NCI-H2227 (cell line): Measurements from ENCODE around the gene CHN1.

Source experiments
- DNase-seq: peaks from one replicate; lab custom pipeline; 2025; ENCODE audit not compliant: unreplicated experiment; lab: John Stamatoyannopoulos, UW

CHN1 gene

GRCh38 chr2:174772472-174772801 lies 232.7 kb downstream of the CHN1 start:
- DNase-seq: no peak

GRCh38 chr2:174771631-174772471 lies 233.3 kb downstream of the CHN1 start:
- peak; percentile 87 for DNase-seq

GRCh38 chr2:174771136-174771535 lies 234.0 kb downstream of the CHN1 start:
- no peak for DNase-seq

DNA sequence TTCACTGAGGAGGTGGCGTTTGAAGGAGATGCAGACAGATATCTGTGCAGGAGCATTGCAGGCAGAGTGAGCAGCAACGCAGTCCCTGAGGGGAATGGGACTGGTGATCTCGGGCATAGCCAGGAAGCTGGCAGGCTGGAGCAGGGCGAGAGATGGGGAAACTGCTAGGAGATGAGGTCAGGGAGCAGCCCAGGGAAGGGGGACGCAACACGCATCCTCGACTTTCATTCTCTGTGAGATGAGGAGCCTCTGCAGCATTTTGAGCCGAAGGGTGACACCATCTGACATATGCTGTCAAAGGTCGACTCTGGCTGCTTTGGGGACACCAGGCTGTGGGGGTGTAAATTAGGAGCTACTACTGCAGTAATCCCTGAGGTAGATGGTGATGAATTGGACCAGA lies 236.6 kb downstream of the CHN1 start:
- DNase-seq: no peak

GRCh38 chr2:174766271-174766670 lies 238.9 kb downstream of the CHN1 start:
- no peak for DNase-seq

DNA sequence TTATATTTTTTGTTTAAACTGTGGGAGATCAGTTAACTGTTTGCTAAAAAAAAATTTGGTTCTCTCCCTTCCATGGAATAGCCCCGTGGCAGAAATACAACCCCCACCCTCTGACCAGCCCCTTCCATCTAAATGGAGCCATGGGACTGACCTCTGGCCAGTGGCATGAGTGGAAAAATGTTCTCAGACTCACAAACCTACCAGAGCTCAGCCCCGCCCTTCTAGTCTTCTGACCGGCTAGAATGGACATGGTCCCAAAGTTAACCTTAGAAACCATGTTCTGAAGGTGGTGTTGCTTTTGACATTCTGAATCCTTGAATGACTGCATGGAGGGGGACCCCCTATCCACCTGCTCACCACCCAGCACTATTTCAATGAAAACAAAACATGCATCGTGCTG lies 239.6 kb downstream of the CHN1 start:
- no peak for DNase-seq

DNA sequence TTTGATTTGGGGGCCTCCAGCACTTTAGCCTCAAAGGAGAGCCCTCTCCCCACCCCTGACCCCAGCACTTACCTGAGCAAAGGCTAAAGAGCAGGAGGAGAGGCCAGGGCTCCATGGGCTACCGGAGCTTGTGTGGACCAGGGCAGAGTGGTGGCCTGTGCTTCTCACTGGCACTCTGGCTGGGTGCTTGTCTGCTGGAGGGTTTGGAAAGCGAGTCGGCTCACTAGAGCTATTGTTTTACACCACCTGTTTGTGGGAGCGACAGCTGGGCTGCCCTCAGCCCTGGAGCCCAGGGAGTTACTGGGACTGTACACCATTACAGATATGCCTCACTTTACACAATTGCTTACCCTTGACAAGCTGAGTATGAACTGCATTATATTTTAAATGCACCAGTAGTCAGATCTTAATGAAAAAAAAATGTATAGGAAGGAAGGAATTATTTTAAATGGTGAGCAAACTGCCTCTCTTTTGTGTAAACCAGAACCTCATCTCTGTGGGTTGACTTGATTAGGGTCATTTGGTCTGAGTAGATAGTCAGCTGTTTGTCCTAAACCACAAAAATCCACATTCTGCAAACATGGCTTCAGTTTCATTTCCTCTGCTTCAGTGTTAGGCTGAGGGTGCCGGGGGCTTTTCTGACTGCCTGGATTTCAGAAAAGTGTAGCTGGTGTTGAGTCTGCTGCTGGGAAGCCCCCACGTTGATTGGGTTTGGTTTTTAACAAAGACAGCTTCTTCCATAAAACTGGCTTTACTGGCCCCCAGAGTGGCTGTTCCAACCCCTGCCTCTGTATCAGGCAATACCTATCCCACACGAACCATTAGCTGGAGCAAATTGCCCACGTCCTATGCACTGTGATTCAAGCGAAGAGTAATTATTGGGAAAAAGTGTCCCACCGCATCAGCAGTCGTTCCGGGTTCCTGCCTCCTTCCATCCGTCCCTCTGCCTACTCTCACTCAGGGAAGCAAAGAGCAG lies 240.6 kb downstream of the CHN1 start, which contains the start of gene CHRNA1:
TSS of gene CHRNA1 (minus strand) at position 193 of the 976 bp plus-strand sequence. CDS start at position 115, 78 bp downstream.
- no peak for DNase-seq

DNA sequence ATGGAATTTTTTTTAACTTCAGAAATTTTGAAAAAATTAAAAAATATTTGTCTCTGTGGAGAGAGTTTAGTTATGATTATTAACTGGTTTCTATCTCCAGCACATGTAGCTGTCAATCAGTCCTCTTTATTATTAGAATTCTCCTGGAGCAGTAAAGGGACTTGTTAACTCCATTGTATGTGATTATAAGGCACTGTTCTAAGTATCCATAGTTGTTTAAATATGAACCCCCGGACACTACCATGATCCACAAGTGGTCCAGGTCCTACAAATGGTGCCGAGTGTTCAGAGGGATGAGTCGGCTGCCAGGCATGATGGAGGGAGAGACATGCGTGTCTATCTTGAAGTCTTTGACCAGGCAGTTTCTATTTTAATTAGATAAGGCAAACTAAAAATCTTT lies 241.4 kb downstream of the CHN1 start:
- DNase-seq: no peak

DNA sequence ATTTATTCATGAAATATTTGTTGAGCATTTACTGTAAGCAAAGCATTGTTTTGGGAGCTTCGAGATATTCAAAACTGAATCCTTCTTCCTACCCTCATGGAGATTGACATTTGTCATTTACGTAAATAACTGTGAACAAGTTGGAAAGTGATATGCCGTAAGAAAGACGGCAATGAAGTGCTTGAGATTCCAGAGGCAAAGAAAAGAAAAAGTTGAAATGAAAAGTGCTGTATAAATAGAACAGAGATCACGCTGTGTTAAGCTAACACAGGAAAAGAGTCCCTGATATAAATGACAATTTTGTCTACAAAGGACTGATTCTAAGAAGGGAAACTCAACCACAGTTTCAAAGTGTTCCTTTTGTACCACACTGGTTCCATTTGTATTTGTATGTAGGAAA lies 242.7 kb downstream of the CHN1 start:
- DNase-seq: no peak

GRCh38 chr2:174761837-174762236 lies 243.3 kb downstream of the CHN1 start:
- DNase-seq: no peak

GRCh38 chr2:174760845-174761473 lies 244.2 kb downstream of the CHN1 start:
- DNase-seq: no peak

GRCh38 chr2:174759381-174760065 lies 245.7 kb downstream of the CHN1 start:
- DNase-seq: no peak

DNA sequence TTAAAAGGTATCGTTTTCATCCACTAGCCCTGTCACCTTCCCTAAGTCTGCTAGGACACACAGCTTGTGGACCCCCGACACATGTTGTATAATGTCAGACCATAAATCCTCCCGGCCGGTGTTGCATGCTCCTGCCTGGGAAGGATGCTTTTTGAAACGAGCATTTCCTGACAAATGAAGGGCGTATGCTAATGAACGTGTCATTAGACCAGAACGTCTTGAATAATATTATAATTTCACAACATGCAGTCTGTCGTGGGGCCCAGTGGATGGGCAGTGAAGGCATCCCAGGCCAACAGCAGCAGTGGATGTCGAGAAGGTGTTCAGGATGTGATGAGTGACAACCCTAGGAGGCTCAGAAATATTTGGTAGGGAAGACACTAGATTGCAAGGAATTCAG lies 248.4 kb downstream of the CHN1 start:
- no peak for DNase-seq

DNA sequence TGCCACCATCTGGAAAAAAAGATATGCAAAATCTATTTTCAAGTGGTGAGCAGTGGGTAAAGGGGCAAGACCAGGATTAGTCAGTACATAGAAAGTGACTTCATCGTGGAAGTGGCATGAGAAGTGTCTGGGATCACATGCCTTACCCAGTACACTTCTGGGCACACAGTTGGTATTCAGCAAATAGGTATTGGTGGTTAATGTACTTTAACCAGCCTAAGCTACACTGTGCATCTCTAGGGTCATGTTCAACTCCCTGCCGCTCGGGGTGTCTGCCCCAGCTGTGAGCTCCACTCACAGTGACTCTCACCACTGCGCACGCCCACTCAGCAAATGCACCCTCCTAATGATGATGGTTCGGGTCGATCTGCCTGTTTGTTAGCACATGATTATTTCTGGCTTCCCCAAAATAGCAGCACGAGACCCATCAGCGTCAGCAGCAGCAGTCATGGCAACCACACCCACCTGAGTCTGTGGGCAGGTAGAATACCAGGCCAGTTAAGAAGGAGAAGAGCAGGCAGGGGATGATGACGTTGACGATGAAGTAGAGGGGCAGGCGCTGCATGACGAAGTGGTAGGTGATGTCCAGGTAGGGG lies 252.0 kb downstream of the CHN1 start:
- no peak for DNase-seq

DNA sequence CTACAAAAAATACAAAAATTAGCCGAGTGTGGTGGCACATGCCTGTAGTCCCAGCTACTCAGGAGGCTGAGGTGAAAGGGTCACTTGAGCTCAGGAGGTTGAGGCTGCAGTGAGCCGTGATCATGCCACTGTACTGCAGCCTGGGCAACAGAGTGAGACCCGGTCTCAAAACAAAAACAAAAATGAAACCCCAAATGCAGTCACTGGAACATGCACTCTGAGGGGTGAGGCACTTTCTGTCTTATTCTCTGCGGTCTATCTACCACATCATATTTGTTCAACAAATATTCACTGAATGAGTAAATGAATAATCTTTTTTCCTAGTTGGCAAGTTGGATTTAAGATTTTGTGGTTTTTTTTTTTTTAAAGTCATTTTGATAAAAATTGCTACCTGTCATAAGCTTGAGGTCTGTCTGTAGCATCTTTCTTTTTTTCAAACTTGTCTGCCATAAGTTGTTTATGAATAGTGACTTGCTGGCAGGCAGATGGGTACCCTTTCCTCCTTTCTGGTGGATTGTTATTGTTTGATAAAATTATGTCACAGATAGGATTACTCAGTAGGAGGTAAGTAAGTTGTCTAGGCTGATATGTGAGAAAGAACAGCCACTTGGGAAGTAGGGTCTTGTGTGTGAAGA lies 252.7 kb downstream of the CHN1 start:
- DNase-seq: no peak

- DNase-seq: no peak
These were observed 254.2 kb downstream of the CHN1 start for GRCh38 chr2:174750923-174751441.

DNA sequence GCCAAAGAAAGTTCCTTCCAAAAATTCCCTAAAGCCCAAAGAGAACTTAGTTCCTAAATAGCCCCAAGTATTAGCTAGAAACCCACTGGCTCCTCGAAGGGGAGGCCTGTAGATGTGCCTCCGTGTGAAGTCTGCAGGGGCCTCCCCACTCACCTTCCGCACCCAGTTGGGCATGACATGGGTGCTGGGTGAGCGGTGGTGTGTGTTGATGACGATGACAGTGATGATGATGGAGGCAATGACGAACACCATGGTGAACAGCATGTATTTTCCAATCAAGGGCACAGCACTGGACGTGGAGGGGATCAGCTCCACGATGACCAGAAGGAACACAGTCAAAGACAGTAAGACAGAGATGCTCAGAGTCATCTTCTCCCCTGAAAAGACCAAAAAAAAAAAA lies 255.4 kb downstream of the CHN1 start:
- no peak for DNase-seq

GRCh38 chr2:174748948-174749347 lies 256.2 kb downstream of the CHN1 start:
- DNase-seq: peak; percentile 73
